Measurements from ENCODE around the gene ATF7.
"Not testable (repeated sequence)": the region's sequence is repeated elsewhere in the genome, so short reads cannot be mapped to it uniquely, and the experiment has no call there.

DNA sequence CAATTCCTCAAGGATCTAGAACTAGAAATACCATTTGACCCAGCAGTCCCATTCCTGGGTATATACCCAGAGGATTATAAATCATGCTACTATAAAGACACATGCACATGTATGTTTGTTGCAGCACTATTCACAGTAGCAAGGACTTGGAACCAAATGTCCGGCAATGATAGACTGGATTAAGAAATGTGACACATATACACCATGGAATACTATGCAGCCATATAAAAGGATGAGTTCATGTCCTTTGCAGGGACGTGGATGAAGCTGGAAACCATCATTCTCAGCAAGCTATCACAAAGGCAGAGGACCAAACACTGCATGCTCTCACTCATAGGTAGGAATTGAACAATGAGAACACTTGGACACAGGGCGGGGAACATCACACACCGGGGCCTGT is 20.1 kb upstream of the ATF7 start:
- TF ChIP-seq, protein P1, sequence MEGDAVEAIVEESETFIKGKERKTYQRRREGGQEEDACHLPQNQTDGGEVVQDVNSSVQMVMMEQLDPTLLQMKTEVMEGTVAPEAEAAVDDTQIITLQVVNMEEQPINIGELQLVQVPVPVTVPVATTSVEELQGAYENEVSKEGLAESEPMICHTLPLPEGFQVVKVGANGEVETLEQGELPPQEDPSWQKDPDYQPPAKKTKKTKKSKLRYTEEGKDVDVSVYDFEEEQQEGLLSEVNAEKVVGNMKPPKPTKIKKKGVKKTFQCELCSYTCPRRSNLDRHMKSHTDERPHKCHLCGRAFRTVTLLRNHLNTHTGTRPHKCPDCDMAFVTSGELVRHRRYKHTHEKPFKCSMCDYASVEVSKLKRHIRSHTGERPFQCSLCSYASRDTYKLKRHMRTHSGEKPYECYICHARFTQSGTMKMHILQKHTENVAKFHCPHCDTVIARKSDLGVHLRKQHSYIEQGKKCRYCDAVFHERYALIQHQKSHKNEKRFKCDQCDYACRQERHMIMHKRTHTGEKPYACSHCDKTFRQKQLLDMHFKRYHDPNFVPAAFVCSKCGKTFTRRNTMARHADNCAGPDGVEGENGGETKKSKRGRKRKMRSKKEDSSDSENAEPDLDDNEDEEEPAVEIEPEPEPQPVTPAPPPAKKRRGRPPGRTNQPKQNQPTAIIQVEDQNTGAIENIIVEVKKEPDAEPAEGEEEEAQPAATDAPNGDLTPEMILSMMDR (conservative IDR thresholded peaks at IDR 0.05; ENCODE audit: low read depth, low read length), result not testable (repeated sequence)
- not testable (repeated sequence) for TF ChIP-seq CEBPB (IDR thresholded peaks at IDR 0.05; ENCODE audit: low read depth, low read length); MAZ (IDR thresholded peaks at IDR 0.05; ENCODE audit: borderline replicate concordance, low read depth, low read length); SMC3 (IDR thresholded peaks at IDR 0.05; ENCODE audit: low read depth, low read length); NFE2L2 (IDR thresholded peaks at IDR 0.05; ENCODE audit: low read depth, low read length)

Data from IMR-90 (cell line).